ENCODE measurements around the gene ALOX15.

DNA sequence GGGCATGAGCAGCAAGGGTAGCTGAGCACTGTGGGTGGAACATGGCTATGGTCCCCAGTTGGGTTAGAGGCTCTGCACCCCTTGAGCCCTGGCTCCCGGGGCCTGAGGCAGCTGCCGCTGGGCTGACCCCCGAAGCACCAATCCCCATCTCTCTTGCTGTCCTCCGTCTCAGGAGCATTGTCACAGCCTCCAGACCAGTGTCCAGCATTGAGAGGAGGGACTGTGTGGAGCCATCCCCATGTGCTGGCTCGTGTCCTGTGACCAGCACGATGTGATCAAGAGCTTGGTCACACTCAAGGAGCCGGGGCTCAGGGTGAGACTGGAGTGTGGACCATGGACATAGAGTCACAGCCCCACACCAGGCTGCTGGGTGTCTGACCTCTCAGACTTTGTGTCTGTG, 54.3 kb downstream of the ALOX15 start:
- TF ChIP-seq, protein P1, sequence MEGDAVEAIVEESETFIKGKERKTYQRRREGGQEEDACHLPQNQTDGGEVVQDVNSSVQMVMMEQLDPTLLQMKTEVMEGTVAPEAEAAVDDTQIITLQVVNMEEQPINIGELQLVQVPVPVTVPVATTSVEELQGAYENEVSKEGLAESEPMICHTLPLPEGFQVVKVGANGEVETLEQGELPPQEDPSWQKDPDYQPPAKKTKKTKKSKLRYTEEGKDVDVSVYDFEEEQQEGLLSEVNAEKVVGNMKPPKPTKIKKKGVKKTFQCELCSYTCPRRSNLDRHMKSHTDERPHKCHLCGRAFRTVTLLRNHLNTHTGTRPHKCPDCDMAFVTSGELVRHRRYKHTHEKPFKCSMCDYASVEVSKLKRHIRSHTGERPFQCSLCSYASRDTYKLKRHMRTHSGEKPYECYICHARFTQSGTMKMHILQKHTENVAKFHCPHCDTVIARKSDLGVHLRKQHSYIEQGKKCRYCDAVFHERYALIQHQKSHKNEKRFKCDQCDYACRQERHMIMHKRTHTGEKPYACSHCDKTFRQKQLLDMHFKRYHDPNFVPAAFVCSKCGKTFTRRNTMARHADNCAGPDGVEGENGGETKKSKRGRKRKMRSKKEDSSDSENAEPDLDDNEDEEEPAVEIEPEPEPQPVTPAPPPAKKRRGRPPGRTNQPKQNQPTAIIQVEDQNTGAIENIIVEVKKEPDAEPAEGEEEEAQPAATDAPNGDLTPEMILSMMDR (IDR thresholded peaks at IDR 0.05): no peak
- no peak for TF ChIP-seq EP300 (IDR thresholded peaks at IDR 0.05)
- no peak for TF ChIP-seq POLR2A (IDR thresholded peaks at IDR 0.05)
